GM12878 (cell line): Measurements from ENCODE around the gene CD248. TPM values are rescaled to one million over a fixed set of nuclear protein-coding genes. Genes with fewer than 3 reads are reported as not detected.
A peak's percentile ranks its signal among the peaks of the same experiment; 100 is the strongest.

ENCODE experiments used
- ASH2L ChIP-seq: fragments of 300-600, 200-600 bp; sonication (generic); IDR thresholded peaks from 2 replicates; pipeline ENCODE4 v1.6.1; 2017; ENCODE audit warnings: low read depth, mild to moderate bottlenecking, borderline replicate concordance
- CBX5 ChIP-seq: sonication (generic); IDR thresholded peaks from 2 replicates; pipeline ENCODE4 v1.6.1; 2016; ENCODE audit warnings: low read depth, moderate library complexity, mild to moderate bottlenecking, inconsistent platforms
- CEBPB ChIP-seq, 2 experiments: fragments of 150-350 bp in 1 of 2; IDR thresholded peaks; 2 replicates each; pipeline ENCODE4 v1.6.1; 2012 to 2014; ENCODE audit warnings: low read depth in 2 of 2, low read length in 2 of 2, borderline replicate concordance in 1 of 2, inconsistent platforms in 1 of 2
- CHD1 ChIP-seq: IDR thresholded peaks from 2 replicates; pipeline ENCODE4 v1.6.1; 2012; ENCODE audit warnings: low read depth, low read length, improper control_type of control experiment
- IRF4 ChIP-seq: IDR thresholded peaks from 2 replicates; pipeline ENCODE4 v1.6.1; 2011; ENCODE audit warnings: low read depth, low read length
- NFXL1 ChIP-seq: fragments of 450-650 bp; IDR thresholded peaks from 2 replicates; pipeline ENCODE4 v1.6.1; 2017; ENCODE audit warnings: antibody characterized with exemption, mild to moderate bottlenecking, borderline replicate concordance
- NKRF ChIP-seq: fragments of 450-650 bp; conservative IDR thresholded peaks from 2 replicates; pipeline ENCODE4 v1.6.1; 2017; ENCODE audit warnings: mild to moderate bottlenecking, moderate library complexity
- NRF1 ChIP-seq: conservative IDR thresholded peaks from 2 replicates; pipeline ENCODE4 v1.6.1; 2011; ENCODE audit warnings: mild to moderate bottlenecking, low read depth, low read length, improper control_type of control experiment
- POLR2AphosphoS5 ChIP-seq: IDR thresholded peaks from 2 replicates; pipeline ENCODE4 v1.6.1; 2011; ENCODE audit warnings: mild to moderate bottlenecking, low read length, inconsistent platforms
- RBBP5 ChIP-seq: fragments of 200-600 bp; sonication (generic); conservative IDR thresholded peaks from 2 replicates; pipeline ENCODE4 v1.6.1; 2016
- RCOR1 ChIP-seq: conservative IDR thresholded peaks from 2 replicates; pipeline ENCODE4 v1.6.1; 2012; ENCODE audit warnings: low read depth, low read length, improper control_type of control experiment
- SMAD1 ChIP-seq: fragments of 450-650 bp; IDR thresholded peaks from 2 replicates; pipeline ENCODE4 v1.6.1; 2018; ENCODE audit warnings: mild to moderate bottlenecking, low read depth; ENCODE audit not compliant: partially characterized antibody
- SUPT20H ChIP-seq: IDR thresholded peaks from 2 replicates; pipeline ENCODE4 v1.6.1; 2011; ENCODE audit warnings: low read depth, mild to moderate bottlenecking, low read length, moderate library complexity, borderline replicate concordance; ENCODE audit not compliant: control insufficient read depth
- TBL1XR1 ChIP-seq: IDR thresholded peaks from 2 replicates; pipeline ENCODE4 v1.6.1; 2012; ENCODE audit warnings: low read depth, low read length, improper control_type of control experiment
- TCF12 ChIP-seq: IDR thresholded peaks from 2 replicates; pipeline ENCODE4 v1.6.1; 2011; ENCODE audit warnings: low read depth, mild to moderate bottlenecking, low read length
- USF1 ChIP-seq: IDR thresholded peaks from 2 replicates; pipeline ENCODE4 v1.6.1; 2011; ENCODE audit warnings: borderline replicate concordance, low read depth, mild to moderate bottlenecking, moderate library complexity, mixed read lengths, low read length; ENCODE audit not compliant: insufficient read depth; ENCODE audit errors: extremely low read length
- YY1 ChIP-seq: IDR thresholded peaks from 2 replicates; pipeline ENCODE4 v1.6.1; 2011; ENCODE audit warnings: low read depth, mild to moderate bottlenecking, low read length
- ZNF384 ChIP-seq: IDR thresholded peaks from 2 replicates; pipeline ENCODE4 v1.6.1; 2012; ENCODE audit warnings: low read depth, mild to moderate bottlenecking, low read length, improper control_type of control experiment, borderline replicate concordance
- polyA plus RNA-seq, 11 experiments: library from polyadenylated mRNA; depleted of rRNA in 4 of 11; unstranded in 6 of 11; stranded (reverse) in 5 of 11; fragments of >200 nt; fragmentation: Nextera tagmentation in 4 of 11; fragmentation: Illumina TruSeq in 1 of 11; extraction: Ambion mirVana in 4 of 11; extraction: Trizol in 1 of 11; gene quantifications; 1 replicate in 1 of 11; 2 replicates in 10 of 11; pipeline versions ENCODE4 v1.2.1 to v1.2.3, GENCODE V29; 2011 to 2016; ENCODE audit warnings: inconsistent platforms in 2 of 11, missing spikeins in 2 of 11, low read depth in 1 of 11
- total RNA-seq, 4 experiments: library from RNA; depleted of rRNA in 3 of 4; stranded (reverse); fragments of >200 nt in 3 of 4; fragmentation: Illumina TruSeq in 1 of 4; extraction: Trizol in 1 of 4; gene quantifications; 2 replicates each; pipeline versions ENCODE4 v1.2.1 to v1.2.3, GENCODE V29; 2013 to 2021
- TF ChIP-seq, protein P1 (sequence below): fragments of 450-650 bp; formaldehyde crosslinking; IDR thresholded peaks from 2 replicates; pipeline ENCODE4 v1.4.0; 2020; ENCODE audit warnings: mild to moderate bottlenecking, moderate library complexity
- TF ChIP-seq, protein P2 (sequence below): fragments of 450-650 bp; IDR thresholded peaks from 2 replicates; pipeline ENCODE4 v1.6.1; 2017; ENCODE audit warnings: antibody characterized with exemption, mild to moderate bottlenecking, moderate library complexity

Gene CD248
- total and polyA plus RNA-seq, 10 of the 15 experiments (the other 5 are each of a cell fraction or from before 2014, with no cell fraction given): 0.10 to 0.21 (median 0.20) TPM; not detected in 7

DNA sequence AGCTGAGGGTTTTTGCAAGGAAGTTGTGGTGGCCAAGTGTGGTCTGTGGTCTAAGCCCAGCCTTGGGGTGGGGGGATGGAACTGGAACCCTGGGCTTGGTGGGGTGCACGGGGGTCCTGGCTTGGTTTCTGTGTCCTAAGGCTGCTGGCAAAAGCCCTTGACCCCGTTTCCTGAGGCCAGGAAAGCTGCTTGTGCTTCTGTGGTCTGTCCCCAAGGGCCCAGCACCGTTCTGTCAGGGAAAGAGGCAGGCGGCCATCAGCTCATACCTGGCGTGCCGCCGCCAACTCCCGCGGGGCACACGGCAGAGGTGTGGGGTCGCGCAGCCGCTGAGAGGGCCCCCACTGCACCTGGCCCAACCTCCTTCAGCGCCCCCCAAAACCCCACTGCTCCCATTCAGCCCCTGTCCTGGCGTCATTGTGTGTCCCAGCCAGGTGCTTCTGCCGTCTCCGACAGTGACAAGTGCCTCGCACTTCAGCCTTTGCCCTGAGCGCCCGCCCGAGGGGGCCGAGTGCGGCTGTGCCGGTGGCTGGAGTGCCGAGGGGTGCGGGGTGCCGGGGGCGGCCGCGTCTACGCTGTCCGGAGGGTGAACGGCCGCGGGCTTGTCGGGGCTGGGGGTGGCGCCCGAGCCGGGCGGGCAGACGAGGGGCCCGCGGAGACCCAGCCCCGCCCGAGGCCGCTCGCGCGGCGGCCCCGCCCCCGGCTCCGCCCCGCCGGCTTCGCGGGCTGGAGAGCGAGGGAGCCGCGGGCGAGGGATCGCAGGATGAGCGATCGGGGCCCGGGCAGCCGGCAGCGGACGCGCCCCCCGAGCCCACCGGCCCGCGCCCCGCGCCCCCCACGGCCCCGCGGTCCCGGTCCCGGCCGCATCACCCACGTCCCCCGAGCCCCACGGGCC, 39.1 kb downstream of the CD248 start, which contains the start of gene CNIH2 (continued):
- TF ChIP-seq, protein P1, sequence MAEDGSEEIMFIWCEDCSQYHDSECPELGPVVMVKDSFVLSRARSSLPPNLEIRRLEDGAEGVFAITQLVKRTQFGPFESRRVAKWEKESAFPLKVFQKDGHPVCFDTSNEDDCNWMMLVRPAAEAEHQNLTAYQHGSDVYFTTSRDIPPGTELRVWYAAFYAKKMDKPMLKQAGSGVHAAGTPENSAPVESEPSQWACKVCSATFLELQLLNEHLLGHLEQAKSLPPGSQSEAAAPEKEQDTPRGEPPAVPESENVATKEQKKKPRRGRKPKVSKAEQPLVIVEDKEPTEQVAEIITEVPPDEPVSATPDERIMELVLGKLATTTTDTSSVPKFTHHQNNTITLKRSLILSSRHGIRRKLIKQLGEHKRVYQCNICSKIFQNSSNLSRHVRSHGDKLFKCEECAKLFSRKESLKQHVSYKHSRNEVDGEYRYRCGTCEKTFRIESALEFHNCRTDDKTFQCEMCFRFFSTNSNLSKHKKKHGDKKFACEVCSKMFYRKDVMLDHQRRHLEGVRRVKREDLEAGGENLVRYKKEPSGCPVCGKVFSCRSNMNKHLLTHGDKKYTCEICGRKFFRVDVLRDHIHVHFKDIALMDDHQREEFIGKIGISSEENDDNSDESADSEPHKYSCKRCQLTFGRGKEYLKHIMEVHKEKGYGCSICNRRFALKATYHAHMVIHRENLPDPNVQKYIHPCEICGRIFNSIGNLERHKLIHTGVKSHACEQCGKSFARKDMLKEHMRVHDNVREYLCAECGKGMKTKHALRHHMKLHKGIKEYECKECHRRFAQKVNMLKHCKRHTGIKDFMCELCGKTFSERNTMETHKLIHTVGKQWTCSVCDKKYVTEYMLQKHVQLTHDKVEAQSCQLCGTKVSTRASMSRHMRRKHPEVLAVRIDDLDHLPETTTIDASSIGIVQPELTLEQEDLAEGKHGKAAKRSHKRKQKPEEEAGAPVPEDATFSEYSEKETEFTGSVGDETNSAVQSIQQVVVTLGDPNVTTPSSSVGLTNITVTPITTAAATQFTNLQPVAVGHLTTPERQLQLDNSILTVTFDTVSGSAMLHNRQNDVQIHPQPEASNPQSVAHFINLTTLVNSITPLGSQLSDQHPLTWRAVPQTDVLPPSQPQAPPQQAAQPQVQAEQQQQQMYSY (CRISPR knock-in tag): no peak
- TF ChIP-seq CHD1: no peak
- TF ChIP-seq CEBPB (IDR thresholded peaks at IDR 0.05; ENCODE audit: borderline replicate concordance in 1 of 2, low read depth in 2 of 2, low read length in 2 of 2): no peak
- TF ChIP-seq NRF1: no peak
- TF ChIP-seq TCF12: no peak
- no peak for TF ChIP-seq TBL1XR1
- TF ChIP-seq ZNF384: no peak
- TF ChIP-seq POLR2AphosphoS5: no peak
- TF ChIP-seq YY1: peak; percentile 1; the same call in 1 of the 2 replicates
- TF ChIP-seq USF1: no peak
- no peak for TF ChIP-seq NFXL1
- no peak for TF ChIP-seq SMAD1
- TF ChIP-seq SUPT20H: no peak
- TF ChIP-seq RCOR1: no peak
- no peak for TF ChIP-seq RBBP5
- TF ChIP-seq ASH2L: no peak
- TF ChIP-seq CBX5: no peak
- no peak for TF ChIP-seq IRF4
- TF ChIP-seq, protein P2, sequence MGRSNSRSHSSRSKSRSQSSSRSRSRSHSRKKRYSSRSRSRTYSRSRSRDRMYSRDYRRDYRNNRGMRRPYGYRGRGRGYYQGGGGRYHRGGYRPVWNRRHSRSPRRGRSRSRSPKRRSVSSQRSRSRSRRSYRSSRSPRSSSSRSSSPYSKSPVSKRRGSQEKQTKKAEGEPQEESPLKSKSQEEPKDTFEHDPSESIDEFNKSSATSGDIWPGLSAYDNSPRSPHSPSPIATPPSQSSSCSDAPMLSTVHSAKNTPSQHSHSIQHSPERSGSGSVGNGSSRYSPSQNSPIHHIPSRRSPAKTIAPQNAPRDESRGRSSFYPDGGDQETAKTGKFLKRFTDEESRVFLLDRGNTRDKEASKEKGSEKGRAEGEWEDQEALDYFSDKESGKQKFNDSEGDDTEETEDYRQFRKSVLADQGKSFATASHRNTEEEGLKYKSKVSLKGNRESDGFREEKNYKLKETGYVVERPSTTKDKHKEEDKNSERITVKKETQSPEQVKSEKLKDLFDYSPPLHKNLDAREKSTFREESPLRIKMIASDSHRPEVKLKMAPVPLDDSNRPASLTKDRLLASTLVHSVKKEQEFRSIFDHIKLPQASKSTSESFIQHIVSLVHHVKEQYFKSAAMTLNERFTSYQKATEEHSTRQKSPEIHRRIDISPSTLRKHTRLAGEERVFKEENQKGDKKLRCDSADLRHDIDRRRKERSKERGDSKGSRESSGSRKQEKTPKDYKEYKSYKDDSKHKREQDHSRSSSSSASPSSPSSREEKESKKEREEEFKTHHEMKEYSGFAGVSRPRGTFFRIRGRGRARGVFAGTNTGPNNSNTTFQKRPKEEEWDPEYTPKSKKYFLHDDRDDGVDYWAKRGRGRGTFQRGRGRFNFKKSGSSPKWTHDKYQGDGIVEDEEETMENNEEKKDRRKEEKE: no peak
- no peak for TF ChIP-seq NKRF
